Fibroblast of the aortic adventitia (primary cell): ENCODE measurements around the gene ITGA11. TPM values are rescaled to one million over a fixed set of nuclear protein-coding genes. Genes with fewer than 3 reads are reported as not detected.
A peak's percentile ranks its signal among the peaks of the same experiment; 100 is the strongest.

Experiments
- DNase-seq: peaks from one replicate; pipeline ENCODE4 v3.0.0-alpha.2; 2010; ENCODE audit warnings: low read depth
- H3K4me3 ChIP-seq: 2 replicates; pipeline ENCODE4 v1.5.1; 2011; ENCODE audit warnings: low read depth, mild to moderate bottlenecking, control low read depth, low read length, moderate library complexity
- CTCF ChIP-seq: IDR thresholded peaks from 2 replicates; pipeline ENCODE4 v1.5.1; 2011; ENCODE audit warnings: mild to moderate bottlenecking, low read length, control low read depth, inconsistent platforms; ENCODE audit not compliant: insufficient read depth
- total RNA-seq: library from RNA; depleted of rRNA; stranded (reverse); fragments of >200 nt; gene quantifications from 2 replicates; pipeline ENCODE4 v1.2.3, GENCODE V29; 2012; ENCODE audit warnings: low replicate concordance

Gene ITGA11
- total RNA-seq, 1 donor, result 81.1 TPM

DNA sequence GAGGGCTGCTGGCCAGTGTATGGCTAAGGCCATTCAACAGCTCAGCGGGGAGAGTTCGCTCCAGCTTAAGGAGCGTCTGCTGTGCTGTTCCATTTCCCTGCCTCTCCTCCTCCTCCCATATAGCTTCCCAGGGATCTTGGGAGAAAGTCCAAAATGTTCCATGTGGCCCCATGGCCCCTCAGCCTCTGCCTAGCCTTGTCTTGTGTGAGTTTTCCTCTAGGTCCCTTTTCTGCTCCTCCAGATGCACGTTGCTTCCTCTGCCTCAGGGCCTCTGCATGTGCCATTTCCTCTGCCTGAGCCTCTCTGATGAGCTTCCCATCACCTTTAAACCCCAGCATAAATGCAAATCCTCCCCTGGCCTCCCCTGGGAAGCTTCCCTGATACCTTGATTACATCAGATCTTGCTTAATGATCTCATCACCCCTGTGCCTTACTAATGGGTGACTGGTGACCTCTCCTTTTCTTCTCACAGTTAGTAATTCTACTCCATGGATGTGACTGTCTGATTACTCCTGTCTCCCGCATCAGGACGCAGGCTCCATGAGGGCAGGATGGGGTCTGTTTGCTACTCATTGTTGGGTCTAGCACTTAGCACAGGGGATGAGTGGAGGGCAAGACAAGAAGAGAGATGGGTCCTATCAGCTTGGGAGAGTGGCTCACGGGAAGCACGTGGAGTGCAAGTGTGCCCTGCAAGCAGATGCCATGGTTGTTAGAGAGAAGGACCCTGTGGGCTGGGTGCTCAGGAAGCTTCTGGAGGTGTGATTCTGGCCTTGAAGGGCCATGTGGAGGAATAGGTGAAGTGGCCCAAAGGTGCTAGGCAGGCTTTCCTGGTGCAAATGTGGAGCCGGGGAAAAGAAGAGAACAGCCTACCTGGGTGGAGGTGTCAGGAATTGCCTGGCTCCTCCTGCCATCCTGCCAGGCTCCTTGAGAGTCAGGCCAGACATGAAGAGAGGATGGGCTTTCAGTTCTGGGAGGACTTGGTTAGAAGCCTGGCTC, 23.8 kb downstream of the ITGA11 start:
- no peak overlapping the region for H3K4me3 ChIP-seq
- no peak for TF ChIP-seq CTCF
- DNase-seq, result no peak

- peak; percentile 75 for DNase-seq
- H3K4me3 ChIP-seq, result no peak overlapping the region
- TF ChIP-seq CTCF, result no peak
Measured at GRCh38 chr15:68407141-68407885, 24.6 kb downstream of the ITGA11 start.

GRCh38 chr15:68405378-68406250, 26.3 kb downstream of the ITGA11 start:
- H3K4me3 ChIP-seq, result no peak overlapping the region
- DNase-seq, result no peak
- no peak for TF ChIP-seq CTCF

- no peak overlapping the region for H3K4me3 ChIP-seq
- no peak for DNase-seq
- no peak for TF ChIP-seq CTCF
Measured at GRCh38 chr15:68404056-68404798, 27.7 kb downstream of the ITGA11 start.

- H3K4me3 ChIP-seq, result no peak overlapping the region
- DNase-seq, result no peak
- TF ChIP-seq CTCF, result no peak
Measured at GRCh38 chr15:68403161-68403941, 28.6 kb downstream of the ITGA11 start.
